Astrocyte of the cerebellum (primary cell): ENCODE measurements around the gene CACNG6.

ENCODE experiments used
- DNase-seq: peaks from one replicate; pipeline ENCODE4 v3.0.0-alpha.2; 2011; ENCODE audit warnings: low read depth
- H3K4me3 ChIP-seq: 2 replicates; pipeline ENCODE4 v1.5.1; 2011; ENCODE audit warnings: mild to moderate bottlenecking, low read depth, low read length, moderate library complexity
- CTCF ChIP-seq: IDR thresholded peaks from 2 replicates; pipeline ENCODE4 v1.5.1; 2012; ENCODE audit warnings: low read length, low read depth, moderate library complexity, mild to moderate bottlenecking; ENCODE audit errors: missing control alignments
- in situ Hi-C: cut with HindIII; loops from 2 replicates; pipeline ENCODE4 v1.10.0; 2017; ENCODE audit warnings: low sequenced_read_pairs

Gene CACNG6

GRCh38 chr19:53988981-53989380, 2.5 kb upstream of the CACNG6 start:
- DNase-seq, result no peak
- no peak for TF ChIP-seq CTCF
- in situ Hi-C loops, result no loop called here
- H3K4me3 ChIP-seq, result no peak overlapping the region

- DNase-seq, result peak; percentile 8
- no peak for TF ChIP-seq CTCF
- H3K4me3 ChIP-seq, result no peak overlapping the region
- in situ Hi-C loops, result no loop called here
Measured at GRCh38 chr19:53989600-53990533, 1.6 kb upstream of the CACNG6 start.

GRCh38 chr19:53992211-53992610, 774 bp downstream of the CACNG6 start:
- H3K4me3 ChIP-seq, result no peak overlapping the region
- no peak for DNase-seq
- in situ Hi-C loops, result no loop called here
- TF ChIP-seq CTCF, result no peak

- no peak for TF ChIP-seq CTCF
- in situ Hi-C loops, result no loop called here
- H3K4me3 ChIP-seq, result no peak overlapping the region
- DNase-seq, result no peak
Measured at GRCh38 chr19:53992815-53993214, 1.4 kb downstream of the CACNG6 start.

DNA sequence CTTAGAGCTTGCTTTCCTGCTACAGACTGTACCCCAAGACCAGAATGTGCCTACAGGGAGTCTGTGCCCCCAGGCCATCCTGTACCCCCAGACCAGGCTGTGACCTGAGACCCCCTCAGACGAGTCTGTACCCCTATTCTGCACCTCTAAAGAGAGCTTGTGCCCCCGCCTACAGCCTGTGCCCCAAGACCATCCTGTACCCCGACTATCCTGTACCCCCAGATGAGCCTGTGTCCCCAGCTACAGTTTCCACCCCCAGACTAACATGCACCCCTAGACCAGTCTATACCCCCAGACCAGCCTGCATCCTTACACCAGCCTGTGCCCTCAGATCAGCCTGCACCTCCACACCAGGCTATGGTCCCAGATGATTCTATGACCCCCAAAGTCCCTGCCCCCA, 2.0 kb downstream of the CACNG6 start:
- H3K4me3 ChIP-seq, result no peak overlapping the region
- DNase-seq, result no peak
- in situ Hi-C loops, result no loop called here
- no peak for TF ChIP-seq CTCF

DNA sequence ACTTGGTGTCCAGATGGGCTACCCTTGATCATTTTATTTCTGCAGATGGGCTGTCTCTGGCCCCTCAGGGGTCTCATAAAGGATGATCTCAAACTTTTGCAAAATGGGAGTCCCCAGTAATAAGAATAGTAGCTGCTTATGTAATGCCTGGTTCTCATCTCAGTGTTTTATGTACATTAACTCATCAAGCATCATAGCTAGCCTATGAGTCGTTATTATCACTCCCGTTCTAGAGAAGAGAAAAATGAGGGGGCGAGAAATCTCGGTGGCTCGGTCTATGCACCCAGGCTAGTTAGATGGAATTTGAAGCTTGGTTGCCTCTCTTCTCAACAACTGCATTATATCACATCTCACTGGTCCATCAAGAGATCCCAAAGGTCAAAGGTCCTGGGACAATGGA, 3.4 kb downstream of the CACNG6 start:
- DNase-seq, result no peak
- no peak for TF ChIP-seq CTCF
- H3K4me3 ChIP-seq, result no peak overlapping the region
- in situ Hi-C loops, result no loop called here
